IPS-NIHi7 (cell line): ENCODE results near the gene NFAM1.

Experiments used
- DNase-seq: peaks from one replicate; pipeline ENCODE4 v3.0.0; 2012; ENCODE audit warnings: mixed read lengths; ENCODE audit errors: extremely low spot score

NFAM1 gene

GRCh38 chr22:42334875-42335512, 97.2 kb downstream of the NFAM1 start:
- DNase-seq = no peak

DNA sequence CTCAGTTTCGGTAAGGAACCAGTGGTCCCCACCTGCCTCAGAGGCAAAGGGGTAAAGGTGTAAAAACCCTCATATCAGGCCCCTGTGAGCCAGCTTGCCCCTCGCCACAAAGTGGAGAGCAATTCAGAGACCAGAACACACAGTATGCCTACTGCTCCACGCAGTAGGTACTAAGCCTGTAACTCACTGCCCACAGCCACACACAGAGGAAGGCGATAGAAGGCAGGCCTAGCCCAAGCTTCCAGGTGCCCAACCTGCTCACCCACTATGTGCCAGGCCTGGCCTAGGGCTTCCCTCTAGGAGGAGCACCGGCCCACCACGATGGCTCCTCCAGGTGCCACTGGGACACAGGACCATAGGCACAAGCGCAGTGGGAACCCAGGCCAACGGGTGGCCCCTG, 98.7 kb downstream of the NFAM1 start:
- no peak for DNase-seq

GRCh38 chr22:42332089-42332488, 100.1 kb downstream of the NFAM1 start:
- no peak for DNase-seq

- DNase-seq = no peak
Observed at GRCh38 chr22:42331014-42331413, 101.2 kb downstream of the NFAM1 start.
